Measurements from ENCODE around the gene FAM151A. TPM values are rescaled to one million over a fixed set of nuclear protein-coding genes. Genes with fewer than 3 reads are reported as not detected.
A peak's percentile ranks its signal among the peaks of the same experiment; 100 is the strongest.

FAM151A gene
- total and polyA plus RNA-seq, 12 donors = 0.39 to 2.9 (median 0.94) TPM; not detected in 1

DNA sequence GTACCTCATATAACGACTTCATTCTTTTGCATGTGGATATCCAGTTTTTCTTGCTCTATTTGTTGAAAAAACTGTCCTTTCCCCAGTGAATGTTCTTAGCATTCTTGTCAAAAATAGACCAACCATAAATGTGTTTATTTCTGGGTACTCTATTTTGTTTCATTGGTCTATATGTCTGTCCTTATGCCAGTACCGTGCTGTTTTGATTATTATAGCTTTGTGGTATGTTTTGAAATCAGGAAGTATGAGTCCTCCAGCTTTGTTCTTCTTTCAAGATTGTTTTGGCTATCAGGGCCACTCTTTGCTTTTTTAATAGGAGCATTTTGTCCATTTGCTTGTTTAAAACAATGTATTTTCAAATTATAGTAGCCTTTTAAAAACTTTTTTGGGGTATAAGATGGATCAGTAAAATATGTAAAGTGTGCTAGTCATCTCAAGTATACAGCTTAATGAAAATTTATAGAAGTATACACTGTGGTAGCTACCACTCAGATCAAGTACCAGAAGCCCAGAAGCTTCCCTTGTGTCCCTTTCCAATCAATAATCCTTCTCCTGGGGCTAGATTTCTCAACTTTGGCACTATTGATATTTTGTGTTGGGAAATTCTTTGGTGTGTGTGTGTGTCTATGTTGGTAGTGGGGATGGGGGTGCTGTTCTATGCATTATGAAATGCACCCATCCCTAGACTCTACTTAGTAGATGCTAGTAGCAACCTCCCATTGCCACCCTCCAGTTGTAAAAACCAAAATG is 35.0 kb upstream of the FAM151A start:
- Histone ChIP-seq H3K9me3 (peaks cover 0 to 23% (median 7%) of the 10 kb centered on the region in 11 donors), H3K27ac (no peak overlapping the region), H3K4me3 (no peak overlapping the region), H3K36me3 (peaks cover 0 to 36% (median 0%) of the 10 kb centered on the region in 9 donors), H3K27me3 (no peaks in the 10 kb centered on the region), H3K4me1 (no peaks in the 10 kb centered on the region)
- no peak for ATAC-seq
- TF ChIP-seq, protein P1, sequence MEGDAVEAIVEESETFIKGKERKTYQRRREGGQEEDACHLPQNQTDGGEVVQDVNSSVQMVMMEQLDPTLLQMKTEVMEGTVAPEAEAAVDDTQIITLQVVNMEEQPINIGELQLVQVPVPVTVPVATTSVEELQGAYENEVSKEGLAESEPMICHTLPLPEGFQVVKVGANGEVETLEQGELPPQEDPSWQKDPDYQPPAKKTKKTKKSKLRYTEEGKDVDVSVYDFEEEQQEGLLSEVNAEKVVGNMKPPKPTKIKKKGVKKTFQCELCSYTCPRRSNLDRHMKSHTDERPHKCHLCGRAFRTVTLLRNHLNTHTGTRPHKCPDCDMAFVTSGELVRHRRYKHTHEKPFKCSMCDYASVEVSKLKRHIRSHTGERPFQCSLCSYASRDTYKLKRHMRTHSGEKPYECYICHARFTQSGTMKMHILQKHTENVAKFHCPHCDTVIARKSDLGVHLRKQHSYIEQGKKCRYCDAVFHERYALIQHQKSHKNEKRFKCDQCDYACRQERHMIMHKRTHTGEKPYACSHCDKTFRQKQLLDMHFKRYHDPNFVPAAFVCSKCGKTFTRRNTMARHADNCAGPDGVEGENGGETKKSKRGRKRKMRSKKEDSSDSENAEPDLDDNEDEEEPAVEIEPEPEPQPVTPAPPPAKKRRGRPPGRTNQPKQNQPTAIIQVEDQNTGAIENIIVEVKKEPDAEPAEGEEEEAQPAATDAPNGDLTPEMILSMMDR (IDR thresholded peaks at IDR 0.05) = no peak
- DNase-seq = no peak
- intact Hi-C loops (cut with DNase I) = no loop called here
- WGBS, 2 donors = 92 to 94% methylated on average over 2 of the region's 2 CpGs

DNA sequence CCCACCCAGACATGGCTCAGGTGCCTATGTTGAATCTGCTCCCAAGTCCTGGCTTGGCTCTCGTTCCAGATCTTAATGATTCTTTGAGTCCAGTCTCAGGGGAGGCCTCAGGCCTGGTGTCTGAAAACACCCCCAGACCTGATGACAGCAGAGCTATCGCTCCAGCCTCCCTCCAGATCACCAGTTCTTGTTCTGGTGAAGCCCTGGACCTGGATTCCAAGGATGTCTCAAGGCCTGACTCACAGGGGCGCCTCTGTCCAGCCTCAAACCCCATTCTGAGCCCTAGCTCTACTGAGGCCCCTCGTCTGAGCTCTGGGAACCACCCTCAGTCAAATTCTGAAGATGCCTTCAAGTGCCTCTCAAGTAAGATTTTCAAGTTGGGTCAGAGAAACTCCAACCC is 29.7 kb upstream of the FAM151A start:
- TF ChIP-seq, protein P1 (IDR thresholded peaks at IDR 0.05) = no peak
- Histone ChIP-seq H3K9me3 (peaks cover 0 to 6% (median 3%) of the 10 kb centered on the region in 11 donors), H3K27ac (no peak overlapping the region), H3K36me3 (peaks cover 0 to 17% (median 0%) of the 10 kb centered on the region in 9 donors), H3K4me3 (no peak overlapping the region), H3K4me1 (peaks cover 0 to 17% (median 0%) of the 10 kb centered on the region in 9 donors), H3K27me3 (no peaks in the 10 kb centered on the region)
- ATAC-seq (peak in 1 of 8 donors; percentile 18), DNase-seq (no peak)
- intact Hi-C loops (cut with DNase I) = no loop called here
- WGBS, 2 donors = 65 to 68% methylated on average over 4 of the region's 4 CpGs

DNA sequence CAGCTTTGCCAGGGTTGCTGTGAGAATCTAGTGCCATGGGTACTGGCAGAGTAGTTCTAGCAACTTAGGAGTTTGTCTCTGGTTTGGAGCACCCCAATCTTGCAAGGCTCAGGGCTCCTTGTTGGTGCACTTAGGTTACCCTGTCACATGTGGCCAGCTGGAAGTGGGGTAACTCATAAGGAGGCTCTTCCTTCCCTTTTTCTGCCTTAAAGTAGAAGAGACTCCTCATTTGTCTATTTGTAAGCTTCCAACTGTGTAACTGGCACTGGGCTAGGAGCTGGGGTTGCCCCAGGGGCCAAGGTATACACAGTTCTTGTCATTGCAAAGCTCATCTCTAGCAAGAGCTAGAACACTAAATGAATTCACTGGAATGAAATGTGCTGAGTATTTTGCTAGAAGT is 28.8 kb upstream of the FAM151A start:
- ATAC-seq = peak in 2 of 8 donors; percentile 15 to 29
- H3K27me3 ChIP-seq = no peaks in the 10 kb centered on the region
- H3K36me3 ChIP-seq = peaks cover 0 to 9% (median 0%) of the 10 kb centered on the region in 9 donors
- peaks cover 0 to 17% (median 0%) of the 10 kb centered on the region in 9 donors for H3K4me1 ChIP-seq
- DNase-seq = no peak
- H3K9me3 ChIP-seq = no peaks in the 10 kb centered on the region
- no peak overlapping the region for H3K4me3 ChIP-seq
- TF ChIP-seq, protein P1 (IDR thresholded peaks at IDR 0.05) = no peak
- H3K27ac ChIP-seq = peak overlapping the region in 1 of 10 donors; percentile 14
- intact Hi-C loops (cut with DNase I) = no loop called here

DNA sequence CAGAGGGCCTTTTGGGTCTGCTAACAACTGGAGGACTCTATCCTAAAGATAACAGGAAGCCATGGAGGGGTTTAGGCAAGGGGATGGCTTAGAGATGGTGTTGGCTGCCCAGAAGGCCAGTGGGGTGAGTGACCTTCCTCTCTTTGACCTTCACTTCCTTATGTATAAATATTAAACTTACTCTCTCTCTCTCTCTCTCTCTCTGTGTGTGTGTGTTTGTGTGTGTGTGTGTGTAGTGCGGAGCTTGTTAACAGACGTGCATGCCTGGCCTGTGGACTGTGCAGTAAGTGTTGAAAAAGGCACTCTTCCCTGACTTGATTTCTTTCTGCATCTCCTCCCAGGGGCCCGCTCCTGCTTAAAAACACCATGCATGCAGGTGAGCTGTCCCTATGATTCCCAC is 28.3 kb upstream of the FAM151A start:
- TF ChIP-seq, protein P1 (IDR thresholded peaks at IDR 0.05) = no peak
- WGBS, 2 donors = 55 to 65% methylated on average over 3 of the region's 3 CpGs
- peaks cover 0 to 9% (median 0%) of the 10 kb centered on the region in 9 donors for H3K36me3 ChIP-seq
- H3K27me3 ChIP-seq = no peaks in the 10 kb centered on the region
- ATAC-seq (no peak), DNase-seq (no peak)
- intact Hi-C loops (cut with DNase I) = no loop called here
- H3K4me1 ChIP-seq = peaks cover 0 to 17% (median 0%) of the 10 kb centered on the region in 9 donors
- H3K4me3 ChIP-seq = no peak overlapping the region
- H3K9me3 ChIP-seq = no peaks in the 10 kb centered on the region
- no peak overlapping the region for H3K27ac ChIP-seq

All from heart right ventricle (tissue), 16 donors.